ENCODE data around the gene SLK.
A peak's percentile ranks its signal among the peaks of the same experiment; 100 is the strongest.

The SLK gene

GRCh38 chr10:104034401-104035193, 67.7 kb downstream of the SLK start:
- no peak for DNase-seq (ENCODE audit: low spot score)

GRCh38 chr10:104035194-104036068, 68.5 kb downstream of the SLK start:
- no peak for DNase-seq (ENCODE audit: low spot score)

- no peak for DNase-seq (ENCODE audit: low spot score)
Observed at GRCh38 chr10:104036069-104036384, 69.1 kb downstream of the SLK start.

- DNase-seq (ENCODE audit: low spot score), result no peak
Observed at GRCh38 chr10:104036518-104037260, 69.7 kb downstream of the SLK start.

GRCh38 chr10:104037261-104037951, 70.5 kb downstream of the SLK start:
- DNase-seq (ENCODE audit: low spot score), result no peak

GRCh38 chr10:104038537-104038936, 71.6 kb downstream of the SLK start:
- no peak for DNase-seq (ENCODE audit: low spot score)

- DNase-seq (ENCODE audit: low spot score), result no peak
Observed at GRCh38 chr10:104038958-104039752, 72.2 kb downstream of the SLK start.

- no peak for DNase-seq (ENCODE audit: low spot score)
Observed at GRCh38 chr10:104040382-104040781, 73.4 kb downstream of the SLK start.

GRCh38 chr10:104040862-104041789, 74.2 kb downstream of the SLK start:
- DNase-seq (ENCODE audit: low spot score), result no peak

- no peak for DNase-seq (ENCODE audit: low spot score)
Observed at GRCh38 chr10:104041891-104042535, 75.1 kb downstream of the SLK start.

GRCh38 chr10:104043185-104043830, 76.4 kb downstream of the SLK start:
- no peak for DNase-seq (ENCODE audit: low spot score)

- DNase-seq (ENCODE audit: low spot score), result no peak
Observed at GRCh38 chr10:104043854-104044253, 76.9 kb downstream of the SLK start.

- DNase-seq (ENCODE audit: low spot score), result peak; percentile 53
Observed at GRCh38 chr10:104045151-104046089, 78.5 kb downstream of the SLK start.

GRCh38 chr10:104046651-104047050, 79.7 kb downstream of the SLK start:
- no peak for DNase-seq (ENCODE audit: low spot score)

GRCh38 chr10:104049504-104050250, 82.7 kb downstream of the SLK start:
- DNase-seq (ENCODE audit: low spot score), result no peak

- DNase-seq (ENCODE audit: low spot score), result no peak
Observed at GRCh38 chr10:104052431-104052830, 85.5 kb downstream of the SLK start.

GRCh38 chr10:104053201-104053600, 86.3 kb downstream of the SLK start:
- DNase-seq (ENCODE audit: low spot score), result no peak
